NCI-H2196 (cell line): ENCODE results near the gene SAMD7.

Source experiments
- DNase-seq: peaks from one replicate; lab custom pipeline; 2025; ENCODE audit not compliant: unreplicated experiment; lab: John Stamatoyannopoulos, UW

The SAMD7 gene

GRCh38 chr3:169911272-169911671 is at the start of gene SAMD7:
Gene SAMD7 (plus strand): TSS chr3:169911572. CDS start chr3:169919499, 7,927 bp downstream.
- no peak for DNase-seq

GRCh38 chr3:169861871-169862270 is 49.5 kb upstream of the SAMD7 start:
- DNase-seq = no peak

- DNase-seq = peak; percentile 81
These were observed 47.9 kb upstream of the SAMD7 start for GRCh38 chr3:169863458-169863899.

GRCh38 chr3:169864270-169864669 is 47.1 kb upstream of the SAMD7 start:
- DNase-seq = no peak

GRCh38 chr3:169865176-169865767 is 46.1 kb upstream of the SAMD7 start:
- no peak for DNase-seq

GRCh38 chr3:169867584-169868210 is 43.7 kb upstream of the SAMD7 start:
- DNase-seq = no peak

- DNase-seq = no peak
These were observed 43.0 kb upstream of the SAMD7 start for GRCh38 chr3:169868369-169868768.

GRCh38 chr3:169869484-169870220 is 41.7 kb upstream of the SAMD7 start, which contains the start of gene LRRC31:
Gene LRRC31 (minus strand): TSS chr3:169869935. CDS start chr3:169869807, 128 bp downstream.
- DNase-seq = peak; percentile 64

- no peak for DNase-seq
These were observed 40.1 kb upstream of the SAMD7 start for GRCh38 chr3:169871129-169871886.

GRCh38 chr3:169879013-169879557 is 32.3 kb upstream of the SAMD7 start:
- DNase-seq = no peak

- DNase-seq = no peak
These were observed 31.4 kb upstream of the SAMD7 start for GRCh38 chr3:169879845-169880575.

- no peak for DNase-seq
These were observed 30.7 kb upstream of the SAMD7 start for GRCh38 chr3:169880576-169881250.

- DNase-seq = peak; percentile 64
These were observed 24.7 kb upstream of the SAMD7 start for GRCh38 chr3:169886671-169887070.

GRCh38 chr3:169891886-169892285 is 19.5 kb upstream of the SAMD7 start:
- no peak for DNase-seq

GRCh38 chr3:169894110-169894509 is 17.3 kb upstream of the SAMD7 start:
- DNase-seq = no peak

GRCh38 chr3:169895072-169895471 is 16.3 kb upstream of the SAMD7 start:
- no peak for DNase-seq

GRCh38 chr3:169897284-169897683 is 14.1 kb upstream of the SAMD7 start:
- DNase-seq = no peak

- no peak for DNase-seq
These were observed 9.9 kb upstream of the SAMD7 start for GRCh38 chr3:169901453-169901852.

GRCh38 chr3:169905404-169905803 is 6.0 kb upstream of the SAMD7 start:
- DNase-seq = no peak

- no peak for DNase-seq
These were observed 3.9 kb upstream of the SAMD7 start for GRCh38 chr3:169907476-169907875.
